DOHH2 (cell line): ENCODE results near the gene TNFRSF21.

Experiments used
- H3F3A ChIP-seq: fragments of 200-600 bp; sonication (generic), shearing (Covaris generic); 2 replicates; pipeline ENCODE4 v1.6.0; 2016; ENCODE audit warnings: antibody characterized with exemption, mild to moderate bottlenecking; ENCODE audit not compliant: control insufficient read depth, insufficient read depth
- H3K27ac ChIP-seq: fragments of 200-600 bp; sonication (generic); 2 replicates; pipeline ENCODE4 v1.5.1; 2014; ENCODE audit warnings: low read depth, mild to moderate bottlenecking, low read length, moderate library complexity
- H3K27me3 ChIP-seq: fragments of 200-600 bp; sonication (generic); 2 replicates; pipeline ENCODE4 v1.6.1; 2014; ENCODE audit warnings: mild to moderate bottlenecking, low read length, mixed read lengths; ENCODE audit not compliant: control insufficient read depth
- H3K36me3 ChIP-seq: fragments of 200-600 bp; sonication (generic); 2 replicates; pipeline ENCODE4 v1.6.1; 2014; ENCODE audit warnings: mild to moderate bottlenecking, low read length, moderate library complexity, mixed read lengths; ENCODE audit not compliant: control insufficient read depth
- H3K4me1 ChIP-seq: fragments of 200-600 bp; sonication (generic); 2 replicates; pipeline ENCODE4 v1.6.1; 2014; ENCODE audit warnings: mild to moderate bottlenecking, low read length, mixed read lengths; ENCODE audit not compliant: control insufficient read depth
- H3K4me2 ChIP-seq: fragments of 200-600 bp; sonication (generic); 2 replicates; pipeline ENCODE4 v1.6.0; 2014; ENCODE audit warnings: mild to moderate bottlenecking, low read length, moderate library complexity
- H3K4me3 ChIP-seq: fragments of 200-600 bp; sonication (generic); 2 replicates; pipeline ENCODE4 v1.5.1; 2014; ENCODE audit warnings: mild to moderate bottlenecking, low read length, mixed read lengths
- H3K79me2 ChIP-seq: fragments of 200-600 bp; sonication (generic); 2 replicates; pipeline ENCODE4 v1.6.1; 2014; ENCODE audit warnings: mild to moderate bottlenecking, low read length, mixed read lengths; ENCODE audit not compliant: control insufficient read depth
- H3K9me2 ChIP-seq: fragments of 200-600 bp; sonication (generic); replicated peaks from 2 replicates; pipeline ENCODE4 v1.6.1; 2014; ENCODE audit warnings: mild to moderate bottlenecking, low read length, mixed read lengths; ENCODE audit not compliant: control insufficient read depth
- H3K9me3 ChIP-seq: fragments of 200-600 bp; sonication (generic); 2 replicates; pipeline ENCODE4 v1.6.1; 2014; ENCODE audit warnings: antibody characterized with exemption, low read length, mixed read lengths; ENCODE audit not compliant: control insufficient read depth, insufficient read depth
- H4K20me1 ChIP-seq: fragments of 200-600 bp; sonication (generic); 2 replicates; pipeline ENCODE4 v1.6.0; 2014; ENCODE audit warnings: low read depth, mild to moderate bottlenecking, antibody characterized with exemption, low read length, moderate library complexity; ENCODE audit not compliant: control insufficient read depth, insufficient read depth
- EZH2phosphoT487 ChIP-seq: fragments of 200-600 bp; sonication (generic); IDR thresholded peaks from 2 replicates; pipeline ENCODE4 v1.6.1; 2017; ENCODE audit warnings: borderline replicate concordance, mild to moderate bottlenecking, antibody characterized with exemption, low read length, moderate library complexity, mixed read lengths
- TF ChIP-seq, protein P1 (sequence below): fragments of 200-600 bp; sonication (generic); IDR thresholded peaks from one replicate; pipeline ENCODE4 v1.5.1; 2014; ENCODE audit warnings: antibody characterized with exemption, mild to moderate bottlenecking, low read depth, low read length; ENCODE audit not compliant: poor library complexity, severe bottlenecking

The TNFRSF21 gene

DNA sequence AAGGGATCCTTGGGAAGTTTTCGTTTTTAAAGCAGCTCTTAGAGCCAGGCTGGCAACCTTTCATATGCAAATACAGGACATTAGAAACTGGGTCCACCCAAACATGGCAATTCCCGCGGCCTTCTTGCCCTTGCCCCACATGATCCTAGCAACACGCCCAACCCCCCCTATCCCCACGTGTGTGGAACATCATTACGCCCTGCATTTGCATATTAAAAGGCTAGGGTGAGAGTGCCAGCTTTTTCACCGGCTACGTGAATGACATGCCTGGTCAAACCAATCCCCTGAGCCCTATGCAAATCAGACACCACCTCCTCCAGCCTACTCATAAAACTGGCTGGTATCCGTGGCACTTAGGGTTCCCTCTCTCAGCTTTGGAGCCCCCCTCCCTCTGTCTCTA, 88.1 kb downstream of the TNFRSF21 start:
- Histone ChIP-seq H3K9me3 (no peaks in the 10 kb centered on the region), H3K79me2 (no peaks in the 10 kb centered on the region), H3K27ac (no peak overlapping the region), H3K4me3 (no peak overlapping the region), H3K9me2 (no peaks in the 10 kb centered on the region), H3K4me2 (no peak overlapping the region), H4K20me1 (no peaks in the 10 kb centered on the region), H3K4me1 (no peaks in the 10 kb centered on the region), H3K27me3 (no peaks in the 10 kb centered on the region), H3F3A (no peaks in the 10 kb centered on the region), H3K36me3 (no peaks in the 10 kb centered on the region)
- TF ChIP-seq EZH2phosphoT487, result no peak
- TF ChIP-seq, protein P1, sequence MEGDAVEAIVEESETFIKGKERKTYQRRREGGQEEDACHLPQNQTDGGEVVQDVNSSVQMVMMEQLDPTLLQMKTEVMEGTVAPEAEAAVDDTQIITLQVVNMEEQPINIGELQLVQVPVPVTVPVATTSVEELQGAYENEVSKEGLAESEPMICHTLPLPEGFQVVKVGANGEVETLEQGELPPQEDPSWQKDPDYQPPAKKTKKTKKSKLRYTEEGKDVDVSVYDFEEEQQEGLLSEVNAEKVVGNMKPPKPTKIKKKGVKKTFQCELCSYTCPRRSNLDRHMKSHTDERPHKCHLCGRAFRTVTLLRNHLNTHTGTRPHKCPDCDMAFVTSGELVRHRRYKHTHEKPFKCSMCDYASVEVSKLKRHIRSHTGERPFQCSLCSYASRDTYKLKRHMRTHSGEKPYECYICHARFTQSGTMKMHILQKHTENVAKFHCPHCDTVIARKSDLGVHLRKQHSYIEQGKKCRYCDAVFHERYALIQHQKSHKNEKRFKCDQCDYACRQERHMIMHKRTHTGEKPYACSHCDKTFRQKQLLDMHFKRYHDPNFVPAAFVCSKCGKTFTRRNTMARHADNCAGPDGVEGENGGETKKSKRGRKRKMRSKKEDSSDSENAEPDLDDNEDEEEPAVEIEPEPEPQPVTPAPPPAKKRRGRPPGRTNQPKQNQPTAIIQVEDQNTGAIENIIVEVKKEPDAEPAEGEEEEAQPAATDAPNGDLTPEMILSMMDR, result no peak

- Histone ChIP-seq H3F3A (no peaks in the 10 kb centered on the region), H4K20me1 (no peaks in the 10 kb centered on the region), H3K27me3 (no peaks in the 10 kb centered on the region), H3K9me2 (no peaks in the 10 kb centered on the region), H3K4me3 (no peak overlapping the region), H3K9me3 (no peaks in the 10 kb centered on the region), H3K27ac (no peak overlapping the region), H3K79me2 (no peaks in the 10 kb centered on the region), H3K36me3 (no peaks in the 10 kb centered on the region), H3K4me1 (no peaks in the 10 kb centered on the region), H3K4me2 (no peak overlapping the region)
- no peak for TF ChIP-seq EZH2phosphoT487
- TF ChIP-seq, protein P1, result no peak
These were observed 100.1 kb downstream of the TNFRSF21 start for GRCh38 chr6:47209632-47210031.

DNA sequence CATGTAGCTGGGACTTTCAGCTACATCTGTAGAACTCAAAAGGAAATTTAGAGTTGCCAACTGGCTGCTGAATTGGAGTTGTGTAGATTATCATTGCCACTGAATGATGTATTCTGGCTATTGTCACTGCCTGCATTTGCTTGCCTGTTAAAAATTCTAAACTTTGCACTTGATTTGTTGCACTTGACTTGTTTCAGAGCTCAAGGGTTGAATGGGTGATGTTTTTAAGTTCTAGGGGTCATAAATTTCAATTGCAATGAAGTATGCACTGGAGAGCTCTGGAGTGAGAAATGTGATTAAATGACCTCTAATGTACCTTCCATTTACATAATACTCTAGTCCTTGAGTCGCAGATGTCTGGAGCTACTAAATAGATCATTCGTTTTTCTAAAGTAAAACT, 102.4 kb downstream of the TNFRSF21 start:
- Histone ChIP-seq H3F3A (no peaks in the 10 kb centered on the region), H3K79me2 (no peaks in the 10 kb centered on the region), H3K27me3 (no peaks in the 10 kb centered on the region), H4K20me1 (no peaks in the 10 kb centered on the region), H3K27ac (no peak overlapping the region), H3K36me3 (no peaks in the 10 kb centered on the region), H3K9me3 (no peaks in the 10 kb centered on the region), H3K9me2 (no peaks in the 10 kb centered on the region), H3K4me1 (peaks cover 8% of the 10 kb centered on the region), H3K4me3 (no peak overlapping the region), H3K4me2 (no peak overlapping the region)
- TF ChIP-seq, protein P1, result no peak
- no peak for TF ChIP-seq EZH2phosphoT487

GRCh38 chr6:47206626-47207025, 103.1 kb downstream of the TNFRSF21 start:
- Histone ChIP-seq H3F3A (no peaks in the 10 kb centered on the region), H3K4me1 (peaks cover 8% of the 10 kb centered on the region), H4K20me1 (no peaks in the 10 kb centered on the region), H3K4me3 (no peak overlapping the region), H3K9me3 (no peaks in the 10 kb centered on the region), H3K9me2 (no peaks in the 10 kb centered on the region), H3K79me2 (no peaks in the 10 kb centered on the region), H3K4me2 (no peak overlapping the region), H3K36me3 (no peaks in the 10 kb centered on the region), H3K27ac (no peak overlapping the region), H3K27me3 (no peaks in the 10 kb centered on the region)
- no peak for TF ChIP-seq EZH2phosphoT487
- TF ChIP-seq, protein P1, result no peak
